Neuron (in vitro differentiated cells): ENCODE data around the gene KRTAP10-7.
"Not testable (repeated sequence)": the region's sequence is repeated elsewhere in the genome, so short reads cannot be mapped to it uniquely, and the experiment has no call there.

Experiments
- H2AFZ ChIP-seq: one replicate; pipeline ENCODE4 v1.6.1; 2013; ENCODE audit warnings: low read depth, mild to moderate bottlenecking, inconsistent platforms, low read length, moderate library complexity
- H3K27me3 ChIP-seq: one replicate; pipeline ENCODE4 v1.6.1; 2013; ENCODE audit warnings: low read length; ENCODE audit not compliant: insufficient read depth
- H3K36me3 ChIP-seq: one replicate; pipeline ENCODE4 v1.6.1; 2013; ENCODE audit warnings: low read length; ENCODE audit not compliant: insufficient read depth
- H3K4me1 ChIP-seq: one replicate; pipeline ENCODE4 v1.6.1; 2013; ENCODE audit warnings: low read length; ENCODE audit not compliant: insufficient read depth
- H3K4me3 ChIP-seq: 2 replicates; pipeline ENCODE4 v1.5.1; 2013; ENCODE audit warnings: mild to moderate bottlenecking, low read length, moderate library complexity
- H3K9me3 ChIP-seq: one replicate; pipeline ENCODE4 v1.6.1; 2013; ENCODE audit warnings: low read length

Gene KRTAP10-7

GRCh38 chr21:44627181-44627822 lies 26.9 kb downstream of the KRTAP10-7 start:
- H2AFZ ChIP-seq, H3K4me1 ChIP-seq, H3K27me3 ChIP-seq, H3K36me3 ChIP-seq, H3K4me3 ChIP-seq, H3K9me3 ChIP-seq: not testable (repeated sequence)

- H3K4me3 ChIP-seq, H3K9me3 ChIP-seq, H3K4me1 ChIP-seq, H3K36me3 ChIP-seq, H2AFZ ChIP-seq, H3K27me3 ChIP-seq: not testable (repeated sequence)
Observed at GRCh38 chr21:44627831-44628233, 27.4 kb downstream of the KRTAP10-7 start.

- peaks cover 2% of the 10 kb centered on the region for H3K9me3 ChIP-seq
- no peak overlapping the region for H2AFZ ChIP-seq
- no peaks in the 10 kb centered on the region for H3K4me1 ChIP-seq
- no peaks in the 10 kb centered on the region for H3K27me3 ChIP-seq
- H3K4me3 ChIP-seq: no peak overlapping the region
- no peaks in the 10 kb centered on the region for H3K36me3 ChIP-seq
Observed at GRCh38 chr21:44628707-44629391, 28.5 kb downstream of the KRTAP10-7 start.

- Histone ChIP-seq H2AFZ (no peak overlapping the region), H3K4me1 (no peaks in the 10 kb centered on the region), H3K27me3 (no peaks in the 10 kb centered on the region), H3K9me3 (peaks cover 2% of the 10 kb centered on the region), H3K36me3 (no peaks in the 10 kb centered on the region), H3K4me3 (no peak overlapping the region)
Observed at GRCh38 chr21:44630440-44630839, 30.0 kb downstream of the KRTAP10-7 start.

- Histone ChIP-seq H3K36me3 (no peaks in the 10 kb centered on the region), H3K4me3 (no peak overlapping the region), H2AFZ (no peak overlapping the region), H3K4me1 (peaks cover 4% of the 10 kb centered on the region), H3K27me3 (no peaks in the 10 kb centered on the region), H3K9me3 (peaks cover 2% of the 10 kb centered on the region)
Observed at GRCh38 chr21:44632067-44632466, 31.7 kb downstream of the KRTAP10-7 start.

- no peak overlapping the region for H3K4me3 ChIP-seq
- H3K9me3 ChIP-seq: peaks cover 3% of the 10 kb centered on the region
- H2AFZ ChIP-seq: no peak overlapping the region
- peaks cover 10% of the 10 kb centered on the region for H3K4me1 ChIP-seq
- H3K36me3 ChIP-seq: no peaks in the 10 kb centered on the region
- no peaks in the 10 kb centered on the region for H3K27me3 ChIP-seq
Observed at GRCh38 chr21:44636209-44637017, 36.0 kb downstream of the KRTAP10-7 start.

- H3K4me1 ChIP-seq: peaks cover 10% of the 10 kb centered on the region
- H3K4me3 ChIP-seq: no peak within 1 kb of the TSS
- peaks cover 3% of the 10 kb centered on the region for H3K9me3 ChIP-seq
- no peaks in the 10 kb centered on the region for H3K27me3 ChIP-seq
- H3K36me3 ChIP-seq: no peaks in the 10 kb centered on the region
- no peak within 1 kb of the TSS for H2AFZ ChIP-seq
Observed at GRCh38 chr21:44637018-44637850, 36.8 kb downstream of the KRTAP10-7 start, which contains the start of gene KRTAP10-10. Gene KRTAP10-10 (plus strand): TSS chr21:44637356. CDS start chr21:44637418, 62 bp downstream.

GRCh38 chr21:44637851-44638348 lies 37.5 kb downstream of the KRTAP10-7 start:
- peaks cover 10% of the 10 kb centered on the region for H3K4me1 ChIP-seq
- not testable (repeated sequence) for H3K36me3 ChIP-seq, H3K27me3 ChIP-seq, H3K9me3 ChIP-seq, H2AFZ ChIP-seq, H3K4me3 ChIP-seq

GRCh38 chr21:44638506-44639330 lies 38.3 kb downstream of the KRTAP10-7 start:
- not testable (repeated sequence) for H3K4me3 ChIP-seq, H3K36me3 ChIP-seq, H3K27me3 ChIP-seq, H3K9me3 ChIP-seq, H2AFZ ChIP-seq
- peaks cover 10% of the 10 kb centered on the region for H3K4me1 ChIP-seq

GRCh38 chr21:44639331-44639655 lies 38.9 kb downstream of the KRTAP10-7 start:
- H3K27me3 ChIP-seq: no peaks in the 10 kb centered on the region
- no peaks in the 10 kb centered on the region for H3K36me3 ChIP-seq
- no peak overlapping the region for H2AFZ ChIP-seq
- peaks cover 3% of the 10 kb centered on the region for H3K9me3 ChIP-seq
- H3K4me3 ChIP-seq: no peak overlapping the region
- peaks cover 10% of the 10 kb centered on the region for H3K4me1 ChIP-seq

- Histone ChIP-seq H2AFZ (no peak overlapping the region), H3K9me3 (peaks cover 3% of the 10 kb centered on the region), H3K36me3 (no peaks in the 10 kb centered on the region), H3K27me3 (no peaks in the 10 kb centered on the region), H3K4me3 (no peak overlapping the region), H3K4me1 (peaks cover 10% of the 10 kb centered on the region)
Observed at GRCh38 chr21:44640761-44641160, 40.4 kb downstream of the KRTAP10-7 start.

- no peak overlapping the region for H3K4me3 ChIP-seq
- no peaks in the 10 kb centered on the region for H3K4me1 ChIP-seq
- peaks cover 13% of the 10 kb centered on the region for H3K27me3 ChIP-seq
- H3K36me3 ChIP-seq: no peaks in the 10 kb centered on the region
- peaks cover 3% of the 10 kb centered on the region for H3K9me3 ChIP-seq
- H2AFZ ChIP-seq: no peak overlapping the region
Observed at GRCh38 chr21:44643741-44644310, 43.4 kb downstream of the KRTAP10-7 start.
